ENCODE measurements around the gene TIFAB. TPM values are rescaled to one million over a fixed set of nuclear protein-coding genes. Genes with fewer than 3 reads are reported as not detected.

Gene TIFAB
- total RNA-seq, 1 experiment from 2014 or later, result not detected

GRCh38 chr5:135457424-135458071, 5.4 kb upstream of the TIFAB start:
- Histone ChIP-seq H3K36me3 (replicated peaks; ENCODE audit: control insufficient read depth, insufficient read depth, low read length) (no peaks in the 10 kb centered on the region), H3K27me3 (ENCODE audit: control insufficient read depth, insufficient read depth, low read length) (peaks cover 9% of the 10 kb centered on the region), H3K4me3 (ENCODE audit: insufficient read depth, low read depth, low read length) (no peak overlapping the region)
- peak; percentile 88 for DNase-seq

GRCh38 chr5:135456238-135457099, 4.3 kb upstream of the TIFAB start:
- no peak overlapping the region for H3K4me3 ChIP-seq (ENCODE audit: insufficient read depth, low read depth, low read length)
- H3K27me3 ChIP-seq (ENCODE audit: control insufficient read depth, insufficient read depth, low read length), result peaks cover 9% of the 10 kb centered on the region
- no peaks in the 10 kb centered on the region for H3K36me3 ChIP-seq (replicated peaks; ENCODE audit: control insufficient read depth, insufficient read depth, low read length)
- no peak for DNase-seq

GRCh38 chr5:135455876-135456237, 3.7 kb upstream of the TIFAB start:
- H3K4me3 ChIP-seq (ENCODE audit: insufficient read depth, low read depth, low read length), result no peak overlapping the region
- no peaks in the 10 kb centered on the region for H3K36me3 ChIP-seq (replicated peaks; ENCODE audit: control insufficient read depth, insufficient read depth, low read length)
- no peak for DNase-seq
- H3K27me3 ChIP-seq (ENCODE audit: control insufficient read depth, insufficient read depth, low read length), result peaks cover 9% of the 10 kb centered on the region

- Histone ChIP-seq H3K4me3 (ENCODE audit: insufficient read depth, low read depth, low read length) (no peak overlapping the region), H3K36me3 (replicated peaks; ENCODE audit: control insufficient read depth, insufficient read depth, low read length) (no peaks in the 10 kb centered on the region), H3K27me3 (ENCODE audit: control insufficient read depth, insufficient read depth, low read length) (peaks cover 5% of the 10 kb centered on the region)
- DNase-seq, result no peak
Observed at GRCh38 chr5:135454946-135455345, 2.8 kb upstream of the TIFAB start.

- H3K27me3 ChIP-seq (ENCODE audit: control insufficient read depth, insufficient read depth, low read length), result peaks cover 2% of the 10 kb centered on the region; the same call in 1 of the 2 replicates
- no peaks in the 10 kb centered on the region for H3K36me3 ChIP-seq (replicated peaks; ENCODE audit: control insufficient read depth, insufficient read depth, low read length)
- no peak for DNase-seq
- no peak overlapping the region for H3K4me3 ChIP-seq (ENCODE audit: insufficient read depth, low read depth, low read length)
Observed at GRCh38 chr5:135453613-135454012, 1.5 kb upstream of the TIFAB start.

GRCh38 chr5:135451581-135452320, 400 bp downstream of the TIFAB start:
- H3K4me3 ChIP-seq (ENCODE audit: insufficient read depth, low read depth, low read length), result no peak overlapping the region
- H3K36me3 ChIP-seq (replicated peaks; ENCODE audit: control insufficient read depth, insufficient read depth, low read length), result no peaks in the 10 kb centered on the region
- DNase-seq, result no peak
- peaks cover 2% of the 10 kb centered on the region; the same call in 1 of the 2 replicates for H3K27me3 ChIP-seq (ENCODE audit: control insufficient read depth, insufficient read depth, low read length)

- no peak for DNase-seq
- H3K36me3 ChIP-seq (replicated peaks; ENCODE audit: control insufficient read depth, insufficient read depth, low read length), result no peaks in the 10 kb centered on the region
- H3K27me3 ChIP-seq (ENCODE audit: control insufficient read depth, insufficient read depth, low read length), result peaks cover 2% of the 10 kb centered on the region; the same call in 1 of the 2 replicates
- no peak overlapping the region for H3K4me3 ChIP-seq (ENCODE audit: insufficient read depth, low read depth, low read length)
Observed at GRCh38 chr5:135450952-135451351, 1.2 kb downstream of the TIFAB start.

- H3K4me3 ChIP-seq (ENCODE audit: insufficient read depth, low read depth, low read length), result no peak overlapping the region
- H3K27me3 ChIP-seq (ENCODE audit: control insufficient read depth, insufficient read depth, low read length), result peaks cover 2% of the 10 kb centered on the region; the same call in 1 of the 2 replicates
- H3K36me3 ChIP-seq (replicated peaks; ENCODE audit: control insufficient read depth, insufficient read depth, low read length), result no peaks in the 10 kb centered on the region
- DNase-seq, result no peak
Observed at GRCh38 chr5:135450336-135450735, 1.8 kb downstream of the TIFAB start.

GRCh38 chr5:135449644-135450043, 2.5 kb downstream of the TIFAB start:
- Histone ChIP-seq H3K36me3 (replicated peaks; ENCODE audit: control insufficient read depth, insufficient read depth, low read length) (no peaks in the 10 kb centered on the region), H3K4me3 (ENCODE audit: insufficient read depth, low read depth, low read length) (no peak overlapping the region), H3K27me3 (ENCODE audit: control insufficient read depth, insufficient read depth, low read length) (peaks cover 2% of the 10 kb centered on the region; the same call in 1 of the 2 replicates)
- DNase-seq, result no peak

- Histone ChIP-seq H3K27me3 (ENCODE audit: control insufficient read depth, insufficient read depth, low read length) (peaks cover 2% of the 10 kb centered on the region; the same call in 1 of the 2 replicates), H3K36me3 (replicated peaks; ENCODE audit: control insufficient read depth, insufficient read depth, low read length) (no peaks in the 10 kb centered on the region), H3K4me3 (ENCODE audit: insufficient read depth, low read depth, low read length) (no peak overlapping the region)
- no peak for DNase-seq
Observed at GRCh38 chr5:135448791-135449507, 3.2 kb downstream of the TIFAB start.

GRCh38 chr5:135448071-135448739, 3.9 kb downstream of the TIFAB start:
- no peak overlapping the region for H3K4me3 ChIP-seq (ENCODE audit: insufficient read depth, low read depth, low read length)
- no peaks in the 10 kb centered on the region for H3K36me3 ChIP-seq (replicated peaks; ENCODE audit: control insufficient read depth, insufficient read depth, low read length)
- H3K27me3 ChIP-seq (ENCODE audit: control insufficient read depth, insufficient read depth, low read length), result peaks cover 2% of the 10 kb centered on the region; the same call in 1 of the 2 replicates
- DNase-seq, result peak; percentile 67

- H3K36me3 ChIP-seq (replicated peaks; ENCODE audit: control insufficient read depth, insufficient read depth, low read length), result no peaks in the 10 kb centered on the region
- DNase-seq, result no peak
- H3K4me3 ChIP-seq (ENCODE audit: insufficient read depth, low read depth, low read length), result no peak within 1 kb of the TSS
- H3K27me3 ChIP-seq (ENCODE audit: control insufficient read depth, insufficient read depth, low read length), result peaks cover 2% of the 10 kb centered on the region; the same call in 1 of the 2 replicates
Observed at GRCh38 chr5:135447298-135447929, 4.7 kb downstream of the TIFAB start, which contains the start of gene DCANP1. DCANP1 (minus strand) TSS chr5:135447348; CDS start chr5:135447108, 240 bp downstream.

GRCh38 chr5:135446615-135447014, 5.5 kb downstream of the TIFAB start:
- Histone ChIP-seq H3K27me3 (ENCODE audit: control insufficient read depth, insufficient read depth, low read length) (peaks cover 2% of the 10 kb centered on the region; the same call in 1 of the 2 replicates), H3K36me3 (replicated peaks; ENCODE audit: control insufficient read depth, insufficient read depth, low read length) (no peaks in the 10 kb centered on the region), H3K4me3 (ENCODE audit: insufficient read depth, low read depth, low read length) (no peak overlapping the region)
- DNase-seq, result no peak

Measured in H7 (cell line).